CD4-positive, alpha-beta T cell treated with Interleukin-1 beta for 1 hour (primary cell): ENCODE measurements around the gene HPX.

Experiments
- DNase-seq, 2 donors: peaks; one replicate each; pipeline ENCODE4 v3.0.0-alpha.2; 2020 to 2022

HPX gene

GRCh38 chr11:6388748-6389147 is 52.0 kb downstream of the HPX start:
- DNase-seq = no peak

GRCh38 chr11:6387811-6388599 is 52.8 kb downstream of the HPX start:
- no peak for DNase-seq

GRCh38 chr11:6385046-6385777 is 55.6 kb downstream of the HPX start:
- DNase-seq = no peak
